HuH-7 (cell line): ENCODE data around the gene HDAC9.
"Not testable (repeated sequence)": the region's sequence is repeated elsewhere in the genome, so short reads cannot be mapped to it uniquely, and the experiment has no call there.

ENCODE experiments used
- DNase-seq: peaks from one replicate; pipeline ENCODE4 v3.0.0; 2011; ENCODE audit warnings: low spot score

Gene HDAC9

GRCh38 chr7:18975689-18976280 lies 480.2 kb downstream of the HDAC9 start:
- DNase-seq = no peak

- DNase-seq = no peak
Measured at GRCh38 chr7:18976715-18977471, 481.3 kb downstream of the HDAC9 start.

GRCh38 chr7:18978108-18978495 lies 482.6 kb downstream of the HDAC9 start:
- no peak for DNase-seq

GRCh38 chr7:18990700-18991099 lies 495.2 kb downstream of the HDAC9 start:
- DNase-seq = not testable (repeated sequence)

GRCh38 chr7:18993933-18994668 lies 498.6 kb downstream of the HDAC9 start:
- DNase-seq = no peak

GRCh38 chr7:18995270-18995671 lies 499.7 kb downstream of the HDAC9 start:
- no peak for DNase-seq

- no peak for DNase-seq
Measured at GRCh38 chr7:18995811-18996426, 500.4 kb downstream of the HDAC9 start.

- DNase-seq = no peak
Measured at GRCh38 chr7:18996583-18996982, 501.0 kb downstream of the HDAC9 start.

- no peak for DNase-seq
Measured at GRCh38 chr7:18997477-18998150, 502.1 kb downstream of the HDAC9 start.

GRCh38 chr7:19000410-19000809 lies 504.9 kb downstream of the HDAC9 start:
- DNase-seq = no peak

- DNase-seq = no peak
Measured at GRCh38 chr7:19001854-19002253, 506.3 kb downstream of the HDAC9 start.

GRCh38 chr7:19009241-19009935 lies 513.8 kb downstream of the HDAC9 start:
- DNase-seq = no peak

- no peak for DNase-seq
Measured at GRCh38 chr7:19009936-19010280, 514.4 kb downstream of the HDAC9 start.

GRCh38 chr7:19011212-19011611 lies 515.7 kb downstream of the HDAC9 start:
- no peak for DNase-seq

- DNase-seq = no peak
Measured at GRCh38 chr7:19015098-19015497, 519.5 kb downstream of the HDAC9 start.

- DNase-seq = no peak
Measured at GRCh38 chr7:19016140-19016539, 520.6 kb downstream of the HDAC9 start.

GRCh38 chr7:19017374-19017773 lies 521.8 kb downstream of the HDAC9 start:
- no peak for DNase-seq

- no peak for DNase-seq
Measured at GRCh38 chr7:19020062-19020461, 524.5 kb downstream of the HDAC9 start.

- DNase-seq = no peak
Measured at GRCh38 chr7:19020711-19021110, 525.2 kb downstream of the HDAC9 start.

- no peak for DNase-seq
Measured at GRCh38 chr7:19023477-19023876, 527.9 kb downstream of the HDAC9 start.

GRCh38 chr7:19024261-19024660 lies 528.7 kb downstream of the HDAC9 start:
- DNase-seq = no peak

GRCh38 chr7:19026888-19027287 lies 531.3 kb downstream of the HDAC9 start:
- no peak for DNase-seq
